Gastrocnemius medialis (tissue), 4 donors: ENCODE measurements around the gene IYD. TPM values are rescaled to one million over a fixed set of nuclear protein-coding genes. Genes with fewer than 3 reads are reported as not detected.
"Not testable (repeated sequence)": the region's sequence is repeated elsewhere in the genome, so short reads cannot be mapped to it uniquely, and the experiment has no call there.

Experiments used
- ATAC-seq, 2 donors: fragments of 150-250 bp; one replicate each; pipeline ENCODE4 v1.9.1; 2016
- DNase-seq, 2 donors: peaks; one replicate each; pipeline ENCODE4 v3.0.0-alpha.2; 2019
- H3K27ac ChIP-seq, 4 donors: fragments of 200-600 bp; sonication (generic); 1 replicate in 1 of 4; 2 replicates in 3 of 4; pipeline ENCODE4 v1.5.1; 2016 to 2018; ENCODE audit warnings: mild to moderate bottlenecking in 2 of 4, moderate library complexity in 1 of 4
- H3K27me3 ChIP-seq, 3 donors: fragments of 200-600 bp; sonication (generic) in 2 of 3; 1 replicate in 1 of 3; 2 replicates in 2 of 3; pipeline versions ENCODE4 v1.5.1 to v1.6.0; 2016 to 2019; ENCODE audit warnings: mild to moderate bottlenecking in 1 of 3, moderate library complexity in 1 of 3
- H3K36me3 ChIP-seq, 2 donors: fragments of 200-600 bp; sonication (generic) in 1 of 2; one replicate each; pipeline ENCODE4 v1.5.1; 2017 to 2018
- H3K4me1 ChIP-seq, 2 donors: fragments of 200-600 bp; sonication (generic) in 1 of 2; one replicate each; pipeline ENCODE4 v1.5.1; 2016 to 2017; ENCODE audit warnings: mild to moderate bottlenecking in 2 of 2
- H3K4me3 ChIP-seq, 4 donors: fragments of 200-600 bp; sonication (generic) in 3 of 4; 1 replicate in 1 of 4; 2 replicates in 3 of 4; pipeline ENCODE4 v1.5.1; 2016 to 2019; ENCODE audit warnings: mild to moderate bottlenecking in 2 of 4
- H3K9me3 ChIP-seq, 3 donors: fragments of 200-600 bp; sonication (generic) in 2 of 3; 1 replicate in 1 of 3; 2 replicates in 2 of 3; pipeline ENCODE4 v1.5.1; 2016 to 2019
- CTCF ChIP-seq, 5 experiments: fragments of 450-650 bp in 3 of 5; fragments of 200-600 bp in 2 of 5; sonication (generic) in 2 of 5; IDR thresholded peaks in 4 of 5; conservative IDR thresholded peaks in 1 of 5; 1 replicate in 4 of 5; 2 replicates in 1 of 5; pipeline ENCODE4 v1.5.1; 2016 to 2019; ENCODE audit warnings: antibody characterized with exemption in 5 of 5, mild to moderate bottlenecking in 3 of 5, moderate library complexity in 3 of 5
- POLR2A ChIP-seq, 2 donors: fragments of 450-650 bp; IDR thresholded peaks; one replicate each; pipeline ENCODE4 v1.6.1; 2017; ENCODE audit warnings: antibody characterized with exemption in 2 of 2, mild to moderate bottlenecking in 2 of 2, moderate library complexity in 2 of 2
- in situ Hi-C, 4 donors: fragments of 200-750 bp; cut with MboI; loops; one replicate each; pipeline versions ENCODE4 v1.15.0 to v1.8.0; 2017; ENCODE audit warnings: low sequenced_read_pairs in 4 of 4
- intact Hi-C: fragments of 100-400 bp; cut with DNase I; formaldehyde crosslinking; loops from one replicate; pipeline ENCODE4 v1.15.1; 2023; ENCODE audit warnings: low total_unique reads
- total RNA-seq, 4 donors: library from RNA; depleted of rRNA; stranded (reverse); fragments of >200 nt; gene quantifications; one replicate each; pipeline versions ENCODE4 v1.1.0 to v1.2.3, GENCODE V29; 2016

IYD gene
- total RNA-seq, 4 donors from 2014 or later: 0.10 to 0.20 TPM; not detected in 2

GRCh38 chr6:150371356-150371755, 2.5 kb downstream of the IYD start:
- no peak for DNase-seq
- no peak overlapping the region for H3K4me3 ChIP-seq
- in situ Hi-C loops: no loop called here
- H3K4me1 ChIP-seq: peaks cover 0 to 4% of the 10 kb centered on the region in 2 donors
- H3K27me3 ChIP-seq: no peaks in the 10 kb centered on the region
- TF ChIP-seq CTCF (IDR thresholded peaks at IDR 0.05 in 4 of 5, conservative IDR thresholded peaks at IDR 0.05 in 1 of 5) (no peak), POLR2A (IDR thresholded peaks at IDR 0.05) (no peak)
- intact Hi-C loops: no loop called here
- H3K27ac ChIP-seq: no peak overlapping the region
- no peaks in the 10 kb centered on the region for H3K9me3 ChIP-seq
- ATAC-seq: no peak
- no peaks in the 10 kb centered on the region for H3K36me3 ChIP-seq

- intact Hi-C loops: no loop called here
- Histone ChIP-seq H3K27ac (no peak overlapping the region), H3K4me3 (no peak overlapping the region), H3K4me1 (peaks cover 0 to 4% of the 10 kb centered on the region in 2 donors), H3K27me3 (no peaks in the 10 kb centered on the region), H3K9me3 (no peaks in the 10 kb centered on the region), H3K36me3 (no peaks in the 10 kb centered on the region)
- no peak for DNase-seq
- in situ Hi-C loops: no loop called here
- TF ChIP-seq POLR2A (IDR thresholded peaks at IDR 0.05): no peak
- no peak for TF ChIP-seq CTCF (IDR thresholded peaks at IDR 0.05 in 4 of 5, conservative IDR thresholded peaks at IDR 0.05 in 1 of 5)
- no peak for ATAC-seq
These were observed 3.2 kb downstream of the IYD start for GRCh38 chr6:150372051-150372450.

GRCh38 chr6:150373260-150373701, 4.5 kb downstream of the IYD start:
- no peak for TF ChIP-seq CTCF (IDR thresholded peaks at IDR 0.05 in 4 of 5, conservative IDR thresholded peaks at IDR 0.05 in 1 of 5)
- no peak for TF ChIP-seq POLR2A (IDR thresholded peaks at IDR 0.05)
- intact Hi-C loops: no loop called here
- H3K4me1 ChIP-seq: peaks cover 0 to 4% of the 10 kb centered on the region in 2 donors
- H3K27ac ChIP-seq: peak overlapping the region in 1 of 4 donors; percentile 45
- no peaks in the 10 kb centered on the region for H3K9me3 ChIP-seq
- H3K4me3 ChIP-seq: no peak overlapping the region
- in situ Hi-C loops: no loop called here
- no peaks in the 10 kb centered on the region for H3K27me3 ChIP-seq
- ATAC-seq (peak in 1 of 2 donors; percentile 50), DNase-seq (no peak)
- H3K36me3 ChIP-seq: no peaks in the 10 kb centered on the region

- in situ Hi-C loops, H3K36me3 ChIP-seq: not testable (repeated sequence)
These were observed 5.5 kb downstream of the IYD start for GRCh38 chr6:150374346-150374745.

GRCh38 chr6:150377211-150377781, 8.5 kb downstream of the IYD start:
- H3K27ac ChIP-seq: no peak overlapping the region
- ATAC-seq (no peak), DNase-seq (no peak)
- peaks cover 0 to 4% of the 10 kb centered on the region in 2 donors for H3K4me1 ChIP-seq
- in situ Hi-C loops: no loop called here
- H3K4me3 ChIP-seq: no peak overlapping the region
- no peaks in the 10 kb centered on the region for H3K9me3 ChIP-seq
- TF ChIP-seq POLR2A (IDR thresholded peaks at IDR 0.05) (no peak), CTCF (IDR thresholded peaks at IDR 0.05 in 4 of 5, conservative IDR thresholded peaks at IDR 0.05 in 1 of 5) (no peak)
- no peaks in the 10 kb centered on the region for H3K27me3 ChIP-seq
- intact Hi-C loops: no loop called here
- no peaks in the 10 kb centered on the region for H3K36me3 ChIP-seq

More at GRCh38 chr6:150374346-150374745, 5.5 kb downstream of the IYD start:
- intact Hi-C loops, H3K4me3 ChIP-seq, H3K4me1 ChIP-seq, H3K27me3 ChIP-seq, H3K27ac ChIP-seq, ATAC-seq, DNase-seq, H3K9me3 ChIP-seq: not testable (repeated sequence)
